NT2/D1 (cell line): ENCODE results near the gene PRDX3.

Experiments
- DNase-seq: peaks from one replicate; pipeline ENCODE4 v3.0.0-alpha.2; 2011; ENCODE audit warnings: low read depth, low spot score
- H3K27me3 ChIP-seq: 2 replicates; pipeline ENCODE4 v1.6.0; 2011; ENCODE audit warnings: mild to moderate bottlenecking; ENCODE audit not compliant: insufficient read length, insufficient read depth
- H3K36me3 ChIP-seq: 2 replicates; pipeline ENCODE4 v1.6.1; 2011; ENCODE audit warnings: mild to moderate bottlenecking, low read length, mixed read lengths; ENCODE audit not compliant: insufficient read depth, insufficient read length
- H3K4me1 ChIP-seq: 2 replicates; pipeline ENCODE4 v1.5.1; 2011; ENCODE audit not compliant: insufficient read depth, insufficient read length
- H3K4me3 ChIP-seq: 2 replicates; pipeline ENCODE4 v1.5.1; 2011; ENCODE audit warnings: low read depth; ENCODE audit not compliant: insufficient read length
- H3K9ac ChIP-seq: 2 replicates; pipeline ENCODE4 v1.6.0; 2011; ENCODE audit warnings: low read depth; ENCODE audit not compliant: insufficient read length
- H3K9me3 ChIP-seq: 2 replicates; pipeline ENCODE4 v1.5.1; 2011; ENCODE audit warnings: mild to moderate bottlenecking, low read length; ENCODE audit not compliant: insufficient read depth
- SUZ12 ChIP-seq: IDR thresholded peaks from 2 replicates; pipeline ENCODE4 v1.6.1; 2011; ENCODE audit not compliant: insufficient read length, insufficient read depth; ENCODE audit errors: extremely low read depth
- YY1 ChIP-seq: IDR thresholded peaks from 2 replicates; pipeline ENCODE4 v1.6.1; 2011; ENCODE audit not compliant: insufficient read length, insufficient read depth
- ZNF274 ChIP-seq: IDR thresholded peaks from 2 replicates; pipeline ENCODE4 v1.6.1; 2011; ENCODE audit warnings: mild to moderate bottlenecking, low read depth, low read length

PRDX3 gene

DNA sequence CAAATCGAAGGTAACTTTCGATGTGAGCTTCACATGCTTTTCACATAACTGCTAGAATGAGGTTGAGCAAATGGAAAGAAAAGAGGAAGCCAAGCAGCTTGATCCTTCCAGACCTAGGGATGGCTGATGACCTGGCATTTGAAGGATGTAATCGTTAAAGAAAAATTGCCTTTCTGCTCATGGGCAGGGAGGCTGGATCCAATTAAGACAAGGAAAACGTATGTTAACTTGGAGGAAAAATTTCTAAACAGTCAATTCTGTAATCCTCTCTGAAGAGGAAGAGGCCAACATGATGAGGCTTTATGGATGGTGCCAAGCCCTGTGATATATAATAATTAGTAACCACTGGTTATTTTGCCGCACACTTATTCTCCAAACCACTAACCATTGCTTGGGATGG lies 41.3 kb upstream of the PRDX3 start:
- no peak for DNase-seq
- H3K4me3 ChIP-seq = no peak overlapping the region
- H3K27me3 ChIP-seq = no peaks in the 10 kb centered on the region
- no peaks in the 10 kb centered on the region for H3K36me3 ChIP-seq
- no peak for TF ChIP-seq SUZ12
- H3K4me1 ChIP-seq = peaks cover 5% of the 10 kb centered on the region
- no peak overlapping the region for H3K9ac ChIP-seq
- H3K9me3 ChIP-seq = no peaks in the 10 kb centered on the region

DNA sequence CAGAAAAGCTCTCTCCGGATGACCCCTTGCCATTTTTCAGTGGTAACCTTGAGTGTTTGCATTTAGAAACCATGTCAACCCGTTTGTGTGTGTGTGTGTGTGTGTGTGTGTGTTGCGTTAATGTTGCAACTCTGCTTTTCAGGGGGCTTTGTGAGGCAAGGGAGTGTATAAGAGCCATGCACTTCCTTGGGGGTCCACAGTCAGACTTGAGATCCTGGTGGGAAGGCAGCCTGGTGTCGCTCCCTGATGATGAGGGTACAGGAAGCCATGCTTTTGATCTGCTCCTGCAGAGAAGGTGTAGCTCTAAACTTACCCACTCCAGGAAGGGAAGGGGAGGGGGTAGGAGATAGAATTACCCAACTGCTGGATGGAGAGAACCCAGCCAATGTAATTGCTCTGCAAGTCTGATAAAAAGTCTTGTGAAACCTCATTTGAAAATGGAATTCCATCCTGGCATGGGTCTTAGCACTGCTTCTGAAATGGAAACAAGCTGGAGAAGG lies 39.4 kb upstream of the PRDX3 start:
- H3K4me3 ChIP-seq = no peak overlapping the region

DNA sequence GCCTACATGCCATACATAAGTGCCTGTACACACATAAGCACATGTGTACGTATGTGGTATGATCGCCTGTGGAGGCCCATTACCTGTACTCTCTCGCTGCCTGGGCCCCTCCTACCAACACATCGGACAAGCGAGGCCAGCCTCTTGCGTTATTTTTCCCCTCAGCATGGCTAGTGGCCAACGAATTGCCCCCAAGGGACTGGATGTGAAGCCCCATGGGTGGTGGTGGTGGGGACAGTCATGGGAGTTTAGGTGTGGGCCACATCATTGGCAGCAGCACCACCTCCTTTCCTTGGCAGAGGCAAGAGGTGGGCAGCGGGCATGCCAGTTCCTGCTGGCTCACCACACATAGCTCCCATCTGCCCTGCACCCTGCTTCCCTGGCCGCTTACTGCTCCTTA lies 38.8 kb upstream of the PRDX3 start:
- no peaks in the 10 kb centered on the region for H3K27me3 ChIP-seq

More for the DNA sequence above, 39.4 kb upstream of the PRDX3 start:
- H3K36me3 ChIP-seq = no peaks in the 10 kb centered on the region
- no peak for TF ChIP-seq SUZ12
- no peak for TF ChIP-seq YY1
- no peak for TF ChIP-seq ZNF274
- H3K9ac ChIP-seq = no peak overlapping the region
- no peak for DNase-seq
- H3K4me1 ChIP-seq = peaks cover 5% of the 10 kb centered on the region
- H3K27me3 ChIP-seq = no peaks in the 10 kb centered on the region
- H3K9me3 ChIP-seq = no peaks in the 10 kb centered on the region

DNA sequence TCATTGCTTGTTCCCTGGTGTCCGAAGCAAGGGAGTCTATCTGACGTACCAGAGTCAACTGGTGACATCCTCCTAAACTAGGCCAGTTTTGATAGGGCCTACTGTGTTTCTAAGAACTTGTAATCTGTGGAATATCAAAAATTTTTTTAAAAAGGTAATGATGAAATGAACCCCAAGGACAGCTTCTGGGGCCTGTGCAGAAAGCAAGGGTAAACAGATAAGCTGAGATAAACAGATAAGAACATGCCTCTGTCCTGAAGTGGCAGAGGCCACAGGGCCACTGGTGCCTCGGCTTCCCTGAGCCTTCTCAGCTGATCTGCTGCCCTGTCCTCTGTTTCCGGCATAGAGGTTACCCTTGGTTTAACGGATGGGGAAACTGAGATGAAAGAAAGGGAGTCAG lies 37.5 kb upstream of the PRDX3 start:
- no peaks in the 10 kb centered on the region for H3K36me3 ChIP-seq
- DNase-seq = no peak
- H3K9ac ChIP-seq = no peak overlapping the region
- H3K27me3 ChIP-seq = no peaks in the 10 kb centered on the region
- peaks cover 5% of the 10 kb centered on the region for H3K4me1 ChIP-seq
- H3K4me3 ChIP-seq = no peak overlapping the region
- TF ChIP-seq ZNF274 = no peak
- no peak for TF ChIP-seq SUZ12
- TF ChIP-seq YY1 = no peak
- H3K9me3 ChIP-seq = no peaks in the 10 kb centered on the region

More for the DNA sequence above, 38.8 kb upstream of the PRDX3 start:
- Histone ChIP-seq H3K36me3 (no peaks in the 10 kb centered on the region), H3K9me3 (no peaks in the 10 kb centered on the region), H3K4me3 (no peak overlapping the region), H3K4me1 (peaks cover 5% of the 10 kb centered on the region), H3K9ac (no peak overlapping the region)
- no peak for DNase-seq
- no peak for TF ChIP-seq ZNF274
- no peak for TF ChIP-seq SUZ12
- TF ChIP-seq YY1 = no peak

DNA sequence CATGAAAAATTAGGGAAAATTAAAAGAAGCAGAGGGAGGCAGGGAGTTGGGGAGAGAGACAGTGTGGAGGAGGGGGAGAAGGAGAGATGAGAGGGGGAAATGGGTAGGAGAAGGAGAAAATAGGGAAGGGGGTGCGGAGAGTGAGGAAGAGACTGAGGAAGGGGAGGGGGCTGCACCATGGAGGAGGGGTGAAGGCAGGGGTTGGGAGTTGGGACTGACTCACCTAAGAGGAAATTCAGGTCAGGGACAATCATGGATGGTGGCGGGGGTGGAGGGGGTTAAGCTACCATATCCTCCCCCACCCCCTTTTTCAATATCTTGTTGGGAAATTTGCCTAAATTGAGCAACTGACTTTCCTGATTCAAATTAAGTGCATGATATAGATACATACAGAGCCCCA lies 36.8 kb upstream of the PRDX3 start:
- Histone ChIP-seq H3K4me1 (peaks cover 5% of the 10 kb centered on the region), H3K36me3 (no peaks in the 10 kb centered on the region), H3K9me3 (no peaks in the 10 kb centered on the region), H3K4me3 (no peak overlapping the region), H3K9ac (no peak overlapping the region), H3K27me3 (no peaks in the 10 kb centered on the region)
- no peak for TF ChIP-seq YY1
- no peak for TF ChIP-seq ZNF274
- no peak for TF ChIP-seq SUZ12
- DNase-seq = no peak

DNA sequence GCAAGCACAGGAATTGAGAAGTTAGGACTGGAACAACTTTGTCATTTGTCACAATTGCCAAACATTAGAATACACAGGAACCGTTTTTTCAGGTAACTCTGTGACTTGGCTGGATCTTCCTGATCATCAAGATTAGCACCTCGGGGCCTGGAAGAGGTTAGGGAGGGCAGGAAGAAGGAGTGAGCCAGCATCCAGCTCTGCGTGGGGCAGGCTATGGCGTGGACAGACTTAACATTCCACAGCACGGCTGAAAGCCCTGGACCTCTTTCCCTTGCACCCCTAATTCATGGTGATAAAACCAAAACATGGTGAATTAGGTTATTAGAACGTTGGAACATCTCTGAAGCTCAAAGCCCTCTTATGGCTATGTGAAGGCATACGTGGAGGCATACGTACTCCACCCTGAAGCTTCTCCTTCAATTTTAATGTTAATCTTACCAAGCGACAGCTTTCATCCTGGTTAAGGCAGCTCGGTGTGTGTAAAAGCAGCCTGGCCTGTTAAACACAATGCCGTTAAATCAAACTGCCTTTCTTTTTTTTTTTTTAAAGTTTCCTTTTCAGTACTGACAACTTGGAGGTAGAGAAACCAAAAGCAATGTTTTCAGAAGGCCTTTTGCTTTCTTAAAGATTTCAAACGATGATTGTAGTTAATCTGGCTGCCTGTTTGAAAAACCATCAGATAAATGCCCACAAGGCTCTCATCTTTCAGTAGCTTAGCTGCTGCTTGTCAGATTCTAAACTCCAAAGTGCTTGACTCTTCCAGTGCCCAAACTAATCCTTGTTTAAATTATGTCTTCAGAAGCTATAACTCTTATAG lies 33.2 kb upstream of the PRDX3 start:
- Histone ChIP-seq H3K36me3 (no peaks in the 10 kb centered on the region), H3K4me1 (no peaks in the 10 kb centered on the region), H3K9ac (no peak overlapping the region), H3K9me3 (no peaks in the 10 kb centered on the region), H3K4me3 (no peak overlapping the region), H3K27me3 (peaks cover 16% of the 10 kb centered on the region)
- no peak for TF ChIP-seq SUZ12
- no peak for TF ChIP-seq ZNF274
- DNase-seq = no peak

DNA sequence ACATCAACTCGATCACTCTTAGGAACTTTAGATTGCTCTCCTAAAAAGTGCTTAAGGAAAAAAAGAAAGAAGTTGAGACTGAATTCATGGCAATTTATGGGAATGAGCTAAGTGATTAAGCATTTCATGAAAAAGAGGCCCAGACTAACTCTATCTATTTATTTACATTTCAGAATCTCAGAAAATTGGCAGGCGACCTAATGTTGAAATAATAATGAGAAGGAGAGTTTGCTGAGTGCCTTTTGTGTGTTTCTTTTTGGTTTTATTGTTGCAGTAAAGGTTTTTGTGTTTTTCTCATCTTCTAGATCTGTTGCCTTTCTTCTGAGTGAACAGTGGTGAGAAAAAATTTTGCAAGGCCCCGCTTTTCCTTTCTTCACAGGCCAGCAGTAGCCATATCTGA lies 32.6 kb upstream of the PRDX3 start:
- no peak for TF ChIP-seq ZNF274
- TF ChIP-seq YY1 = no peak
- no peak for TF ChIP-seq SUZ12
- H3K4me3 ChIP-seq = no peak overlapping the region
- DNase-seq = no peak
- H3K9ac ChIP-seq = no peak overlapping the region
- no peaks in the 10 kb centered on the region for H3K9me3 ChIP-seq
- no peaks in the 10 kb centered on the region for H3K36me3 ChIP-seq
- H3K4me1 ChIP-seq = no peaks in the 10 kb centered on the region
- H3K27me3 ChIP-seq = peaks cover 16% of the 10 kb centered on the region
